GM12878 (cell line): ENCODE results near the gene ANKRD60. TPM values are rescaled to one million over a fixed set of nuclear protein-coding genes. Genes with fewer than 3 reads are reported as not detected.
A peak's percentile ranks its signal among the peaks of the same experiment; 100 is the strongest.

ENCODE experiments used
- ATAC-seq: fragments of 200-7000 bp; cut with Tn5 transposase; 3 replicates; pipeline ENCODE4 v1.9.1; 2020; ENCODE audit warnings: mild to moderate bottlenecking, moderate library complexity
- Bru-seq: library from RNA; stranded (reverse); fragments of 400-500 nt; gene quantifications from one replicate; lab custom pipeline; 2021; lab: Mats Ljungman, UMichigan
- BruChase-seq, 2 experiments: library from RNA; stranded (reverse); fragments of 400-500 nt; gene quantifications; one replicate each; lab custom pipeline; 2021; lab: Mats Ljungman, UMichigan
- BruUV-seq: library from RNA; stranded (reverse); fragments of 400-500 nt; replicated peaks from 2 replicates; lab custom pipeline; 2021; lab: Mats Ljungman, UMichigan
- CTCF ChIA-PET: fragments of 300-600 bp; sonication (Branson Sonifier 250); formaldehyde crosslinking; extraction: SDS; loops from one replicate; lab custom pipeline; 2021; ENCODE audit warnings: inconsistent platforms; lab: Yijun Ruan, JAX
- POLR2A ChIA-PET: fragments of 350-600 bp; formaldehyde crosslinking; extraction: SDS; loops from one replicate; lab custom pipeline; 2021; ENCODE audit warnings: inconsistent platforms; lab: Charles Lee
- RAD21 ChIA-PET: fragments of 300-600 bp; sonication (Branson Sonifier 250); formaldehyde crosslinking; loops from one replicate; lab custom pipeline; 2023; ENCODE audit warnings: antibody characterized with exemption; ENCODE audit not compliant: unreplicated experiment; lab: Charles Lee
- SMC1A ChIA-PET: fragments of 300-600 bp; sonication (Branson Sonifier 250); formaldehyde crosslinking; loops from one replicate; lab custom pipeline; 2023; ENCODE audit not compliant: unreplicated experiment, uncharacterized antibody; lab: Charles Lee
- DNase-seq: peaks from one replicate; pipeline ENCODE4 v3.0.0-alpha.2; 2011; ENCODE audit warnings: low read depth, low spot score
- FAIRE-seq: peaks from 3 replicates; lab custom pipeline; 2011; peaks lifted over from hg19 to GRCh38; lab: Jason Lieb, UNC
- H2AFZ ChIP-seq: 2 replicates; pipeline ENCODE4 v1.6.0; 2011; ENCODE audit warnings: low read depth, low read length, control low read depth; ENCODE audit not compliant: control insufficient read depth
- H3K27ac ChIP-seq: 2 replicates; pipeline ENCODE4 v1.5.1; 2011; ENCODE audit warnings: control low read depth; ENCODE audit not compliant: control insufficient read depth, insufficient read depth
- H3K27me3 ChIP-seq, 2 experiments: replicated peaks in 1 of 2; 2 replicates each; pipeline versions ENCODE4 v1.6.0 to v1.6.1; 2011; ENCODE audit warnings: low read length in 1 of 2; ENCODE audit not compliant: control insufficient read depth in 2 of 2, insufficient read depth in 2 of 2
- H3K36me3 ChIP-seq, 2 experiments: 2 replicates each; pipeline ENCODE4 v1.5.1; 2011; ENCODE audit warnings: low read length in 1 of 2; ENCODE audit not compliant: control insufficient read depth in 2 of 2, insufficient read depth in 2 of 2
- H3K4me1 ChIP-seq: 2 replicates; pipeline ENCODE4 v1.6.1; 2011; ENCODE audit warnings: mild to moderate bottlenecking, low read length, moderate library complexity, mixed read lengths; ENCODE audit not compliant: control insufficient read depth, insufficient read depth
- H3K4me2 ChIP-seq: 2 replicates; pipeline ENCODE4 v1.6.0; 2011; ENCODE audit warnings: control low read depth; ENCODE audit not compliant: control insufficient read depth, insufficient read depth
- H3K4me3 ChIP-seq: fragments of 200-600 bp; sonication (generic); 2 replicates; pipeline ENCODE4 v1.5.1; 2016
- H3K79me2 ChIP-seq: 2 replicates; pipeline ENCODE4 v1.6.0; 2011; ENCODE audit warnings: low read length; ENCODE audit not compliant: control insufficient read depth, insufficient read depth
- H3K9ac ChIP-seq: 2 replicates; pipeline ENCODE4 v1.8.0; 2011; ENCODE audit warnings: low read length, control low read depth, mixed read lengths; ENCODE audit not compliant: control insufficient read depth, insufficient read depth
- H3K9me3 ChIP-seq: replicated peaks from 3 replicates; pipeline ENCODE4 v1.5.1; 2011; ENCODE audit warnings: mild to moderate bottlenecking, low read length; ENCODE audit not compliant: control insufficient read depth, insufficient read depth
- H4K20me1 ChIP-seq: 2 replicates; pipeline ENCODE4 v1.6.0; 2011; ENCODE audit not compliant: control insufficient read depth, insufficient read depth
- ASH2L ChIP-seq: fragments of 300-600, 200-600 bp; sonication (generic); IDR thresholded peaks from 2 replicates; pipeline ENCODE4 v1.6.1; 2017; ENCODE audit warnings: low read depth, mild to moderate bottlenecking, borderline replicate concordance
- NFYA ChIP-seq: IDR thresholded peaks from 2 replicates; pipeline ENCODE4 v1.6.1; 2011; ENCODE audit warnings: low read depth, mild to moderate bottlenecking, low read length, improper control_type of control experiment, borderline replicate concordance
- SIX5 ChIP-seq: IDR thresholded peaks from 2 replicates; pipeline ENCODE4 v1.6.1; 2011; ENCODE audit warnings: mild to moderate bottlenecking, low read depth, low read length, moderate library complexity; ENCODE audit not compliant: severe bottlenecking
- SREBF1 ChIP-seq: IDR thresholded peaks from 2 replicates; pipeline ENCODE4 v1.6.1; 2012; ENCODE audit warnings: mild to moderate bottlenecking, low read length
- STAT1 ChIP-seq: fragments of 450-650 bp; conservative IDR thresholded peaks from 2 replicates; pipeline ENCODE4 v1.6.1; 2014; ENCODE audit warnings: antibody characterized with exemption, mild to moderate bottlenecking
- SUZ12 ChIP-seq: fragments of 200-600 bp; sonication (generic); IDR thresholded peaks from one replicate; pipeline ENCODE4 v1.6.1; 2018; ENCODE audit warnings: antibody characterized with exemption, mild to moderate bottlenecking; ENCODE audit not compliant: unreplicated experiment
- WGBS: methylation state at CpG from one replicate; pipeline ENCODE4 v1.1.6; 2016; ENCODE audit warnings: low lambda C conversion rate; ENCODE audit not compliant: insufficient replicate concordance, insufficient coverage; ENCODE audit errors: missing lambda C conversion rate; 5-methylcytosine and 5-hydroxymethylcytosine counted together
- in situ Hi-C: fragments of 300-500 bp; cut with MboI; formaldehyde crosslinking; loops from 9 replicates; pipeline ENCODE4 v1.14.3; 2018; ENCODE audit warnings: mixed read lengths
- intact Hi-C: fragments of 100-400 bp; cut with micrococcal nuclease; formaldehyde crosslinking; loops from one replicate; pipeline ENCODE4 v1.14.2; 2022; ENCODE audit not compliant: unreplicated experiment
- long read RNA-seq, 2 experiments: library from polyadenylated mRNA; unstranded; transcript quantifications; one replicate each; pipeline ENCODE4 v2.0.0, GENCODE V29; 2019 to 2020
- polyA minus RNA-seq, 3 experiments: library from RNA; depleted of rRNA, polyadenylated mRNA; stranded (reverse); fragments of >200 nt; gene quantifications; 2 replicates each; pipeline ENCODE4 v1.2.3, GENCODE V29; 2011
- polyA plus RNA-seq, 11 experiments: library from polyadenylated mRNA; depleted of rRNA in 4 of 11; unstranded in 6 of 11; stranded (reverse) in 5 of 11; fragments of >200 nt; fragmentation: Nextera tagmentation in 4 of 11; fragmentation: Illumina TruSeq in 1 of 11; extraction: Ambion mirVana in 4 of 11; extraction: Trizol in 1 of 11; gene quantifications; 1 replicate in 1 of 11; 2 replicates in 10 of 11; pipeline versions ENCODE4 v1.2.1 to v1.2.3, GENCODE V29; 2011 to 2016; ENCODE audit warnings: inconsistent platforms in 2 of 11, missing spikeins in 2 of 11, low read depth in 1 of 11
- total RNA-seq, 4 experiments: library from RNA; depleted of rRNA in 3 of 4; stranded (reverse); fragments of >200 nt in 3 of 4; fragmentation: Illumina TruSeq in 1 of 4; extraction: Trizol in 1 of 4; gene quantifications; 2 replicates each; pipeline versions ENCODE4 v1.2.1 to v1.2.3, GENCODE V29; 2013 to 2021

Gene ANKRD60, protein sequence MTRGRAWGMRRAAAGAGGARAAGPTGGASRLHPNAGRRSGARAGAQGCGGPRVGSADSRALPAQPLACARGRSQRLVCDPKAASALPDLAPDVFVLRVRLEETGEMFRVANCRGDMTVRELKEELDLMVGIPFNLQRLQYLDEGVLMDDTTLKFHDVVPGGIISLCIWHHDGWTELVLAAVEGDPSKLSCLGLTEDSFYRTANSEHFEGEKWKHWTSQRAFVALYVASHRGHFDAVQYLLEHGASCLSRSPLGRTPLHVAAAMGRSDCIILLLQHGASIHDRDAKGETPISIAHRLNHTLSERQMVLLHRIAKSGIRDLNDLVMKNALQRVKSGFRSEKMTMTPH
- total RNA-seq (2013; cell fraction: nucleolus; rRNA removed): not detected in 2 replicates
- total RNA-seq (2014; rRNA removed) (not detected in 2 replicates), total RNA-seq (2014; rRNA removed; fragmentation: Illumina TruSeq; extraction: Trizol) (not detected in 2 replicates), total RNA-seq (2021) (not detected in 2 replicates), polyA plus RNA-seq (2011; rRNA removed) (not detected in 2 replicates), polyA plus RNA-seq (2014; fragmentation: Illumina TruSeq; extraction: Trizol) (not detected in 2 replicates), polyA plus RNA-seq (2014; fragmentation: Nextera tagmentation; extraction: Ambion mirVana) (not detected), polyA plus RNA-seq (2014; rRNA removed) (not detected in 2 replicates), polyA plus RNA-seq (2016; fragmentation: Nextera tagmentation; extraction: Ambion mirVana) (not detected), polyA minus RNA-seq (2011; rRNA and poly(A)+ RNA removed) (not detected in 2 replicates), Bru-seq, nascent RNA (not detected), BruChase-seq, experiment 1, labeled RNA remaining after a 6-hour chase (not detected), BruChase-seq, experiment 2, labeled RNA remaining after a 2-hour chase (percentile 9 among the genes with signal in this experiment)
- polyA plus RNA-seq (2011; ENCODE audit: low read depth): not detected
- polyA plus RNA-seq (2011; cell fraction: cytosol; rRNA removed): not detected in 2 replicates
- polyA plus RNA-seq (2011; cell fraction: nucleus; rRNA removed): not detected in 2 replicates
- polyA plus RNA-seq (2012): not detected in 2 replicates
- not detected in 2 replicates for polyA minus RNA-seq (2011; cell fraction: cytosol; rRNA and poly(A)+ RNA removed)
- polyA minus RNA-seq (2011; cell fraction: nucleus; rRNA and poly(A)+ RNA removed): not detected in 2 replicates
- long read RNA-seq, experiment 1: 0 reads
- long read RNA-seq, experiment 2: 0 reads

DNA sequence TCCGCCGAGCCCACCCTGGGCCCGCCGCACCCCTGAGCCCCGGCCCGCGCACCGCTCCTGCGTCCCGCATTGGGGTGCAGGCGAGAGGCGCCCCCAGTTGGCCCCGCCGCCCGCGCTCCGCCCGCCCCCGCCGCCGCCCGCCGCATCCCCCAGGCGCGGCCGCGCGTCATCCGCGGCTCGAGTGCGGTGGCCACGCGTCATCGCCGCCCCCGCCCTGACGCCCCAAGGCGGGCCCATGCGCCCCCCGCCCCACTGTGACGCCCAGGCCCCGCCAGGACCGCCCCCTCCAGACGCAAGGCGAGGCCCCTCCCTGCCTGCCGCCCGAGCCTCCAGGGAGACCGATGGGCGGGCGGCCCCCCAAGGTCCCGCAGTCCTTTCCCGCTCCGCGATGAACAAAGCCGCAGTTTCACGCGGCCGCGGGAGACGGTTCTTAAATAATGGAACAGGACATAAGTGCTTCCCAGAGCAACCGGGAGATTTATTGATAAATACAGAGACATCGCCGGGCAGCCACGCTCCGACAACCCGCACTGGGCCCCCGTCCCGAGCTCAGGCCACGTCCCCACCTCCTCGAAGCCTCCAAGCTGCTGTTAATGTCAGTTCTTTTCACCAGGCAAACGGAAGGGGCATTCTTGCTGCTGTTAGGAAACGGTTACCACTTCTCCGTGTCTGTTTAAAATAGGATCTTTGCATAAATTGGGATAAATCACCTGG, at the start of gene ANKRD60:
Gene ANKRD60, minus strand, starts transcription at position 170 of the 714 bp plus-strand sequence. Its CDS starts 0 bp downstream, at position 170.
- ChIA-PET POLR2A (no interaction called here), SMC1A (no interaction called here), RAD21 (no interaction called here), CTCF (no interaction called here)
- Histone ChIP-seq H3K4me3 (no peak within 1 kb of the TSS), H2AFZ (no peak within 1 kb of the TSS), H3K9ac (no peak within 1 kb of the TSS), H3K4me1 (no peaks in the 10 kb centered on the region), H3K79me2 (no peaks in the 10 kb centered on the region), H3K36me3 (no peaks in the 10 kb centered on the region; a peak in 1 of 4 replicates), H3K27me3 (peaks cover 8 to 15% of the 10 kb centered on the region in 2 experiments), H3K4me2 (no peak within 1 kb of the TSS), H3K9me3 (no peaks in the 10 kb centered on the region), H4K20me1 (no peaks in the 10 kb centered on the region), H3K27ac (no peak within 1 kb of the TSS)
- no TSS peak for BruUV-seq
- TF ChIP-seq SREBF1 (no peak), SIX5 (no peak), STAT1 (no peak), NFYA (no peak), ASH2L (no peak), SUZ12 (peak; percentile 93)
- DNase-seq (no peak), FAIRE-seq (no peak), ATAC-seq (peak; percentile 21; the same call in 1 of the 3 replicates)
- in situ Hi-C loops (loop anchor here (25.0 kb wide), 1 partner anchor 459 kb away; the partner anchor contains the start of gene NPEPL1), intact Hi-C loops (no loop called here)
- 49% methylated on average over 29 of the region's 74 CpGs for WGBS
